Endothelial cell of hepatic sinusoid (primary cell): ENCODE results near the gene IGHMBP2.
"Not testable (repeated sequence)": the region's sequence is repeated elsewhere in the genome, so short reads cannot be mapped to it uniquely, and the experiment has no call there.

Experiments used
- in situ Hi-C: cut with HindIII; loops from 2 replicates; pipeline ENCODE4 v1.10.0; 2017; ENCODE audit warnings: low sequenced_read_pairs

Gene IGHMBP2

DNA sequence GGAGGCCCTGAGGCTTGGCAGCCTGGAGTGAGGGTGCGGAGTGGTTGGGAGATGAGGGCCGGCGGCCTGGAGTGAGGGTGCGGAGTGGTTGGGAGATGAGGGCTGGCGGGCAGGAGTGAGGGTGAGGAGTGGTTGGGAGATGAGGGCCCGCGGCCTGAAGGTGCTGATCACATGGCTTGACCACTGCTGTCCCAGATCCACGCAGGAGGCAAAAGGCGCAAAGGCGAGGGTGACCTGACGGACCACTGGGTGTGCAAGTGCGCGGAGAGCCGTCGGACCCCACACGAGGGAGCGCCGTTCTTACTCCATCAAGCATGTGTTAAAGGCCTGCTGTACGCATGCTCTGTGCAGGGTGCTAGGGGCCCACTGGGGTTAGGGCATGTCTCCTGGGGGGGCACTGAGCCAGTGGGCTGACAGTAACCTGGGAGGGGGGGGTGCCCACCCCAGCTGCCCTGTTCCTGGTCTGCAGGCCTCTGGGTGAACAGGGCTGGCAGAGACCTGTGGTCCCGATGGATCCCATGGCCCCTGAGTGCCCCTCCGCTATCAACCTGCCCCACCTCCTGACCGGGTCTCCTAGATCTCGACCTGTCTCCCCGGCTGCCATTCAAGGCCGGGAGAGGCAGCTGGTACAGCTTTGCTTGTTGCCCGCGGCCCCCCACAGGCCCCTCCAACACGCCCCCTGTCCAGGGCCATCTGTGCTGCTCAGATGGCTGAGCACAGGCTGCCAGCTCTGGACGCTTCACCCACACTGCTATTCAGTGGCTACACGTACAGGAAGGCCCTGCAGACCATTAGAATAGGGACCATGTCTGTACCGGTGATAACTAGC lies 56.0 kb downstream of the IGHMBP2 start:
- in situ Hi-C loops: no loop called here

GRCh38 chr11:68960294-68961071 lies 56.8 kb downstream of the IGHMBP2 start:
- in situ Hi-C loops: no loop called here

DNA sequence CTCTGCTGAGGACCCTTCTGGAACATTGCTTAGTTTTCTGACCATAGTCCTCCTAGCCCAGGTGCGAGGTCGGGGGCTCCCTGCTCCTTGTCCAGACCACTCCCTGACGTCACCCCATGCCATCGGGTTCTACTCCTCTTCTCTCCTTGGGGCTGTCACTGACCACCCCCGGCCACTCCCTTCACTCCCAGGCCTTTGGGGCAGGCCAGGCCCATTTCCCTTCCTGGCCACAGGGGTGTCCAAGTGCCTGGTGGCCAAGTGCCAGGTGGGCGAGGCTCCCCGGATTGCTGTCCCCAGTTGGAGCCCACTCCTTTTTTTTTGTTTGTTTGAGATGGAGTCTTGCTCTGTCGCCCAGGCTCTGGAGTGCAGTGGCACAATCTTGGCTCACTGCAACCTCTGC lies 57.6 kb downstream of the IGHMBP2 start:
- in situ Hi-C loops: no loop called here

DNA sequence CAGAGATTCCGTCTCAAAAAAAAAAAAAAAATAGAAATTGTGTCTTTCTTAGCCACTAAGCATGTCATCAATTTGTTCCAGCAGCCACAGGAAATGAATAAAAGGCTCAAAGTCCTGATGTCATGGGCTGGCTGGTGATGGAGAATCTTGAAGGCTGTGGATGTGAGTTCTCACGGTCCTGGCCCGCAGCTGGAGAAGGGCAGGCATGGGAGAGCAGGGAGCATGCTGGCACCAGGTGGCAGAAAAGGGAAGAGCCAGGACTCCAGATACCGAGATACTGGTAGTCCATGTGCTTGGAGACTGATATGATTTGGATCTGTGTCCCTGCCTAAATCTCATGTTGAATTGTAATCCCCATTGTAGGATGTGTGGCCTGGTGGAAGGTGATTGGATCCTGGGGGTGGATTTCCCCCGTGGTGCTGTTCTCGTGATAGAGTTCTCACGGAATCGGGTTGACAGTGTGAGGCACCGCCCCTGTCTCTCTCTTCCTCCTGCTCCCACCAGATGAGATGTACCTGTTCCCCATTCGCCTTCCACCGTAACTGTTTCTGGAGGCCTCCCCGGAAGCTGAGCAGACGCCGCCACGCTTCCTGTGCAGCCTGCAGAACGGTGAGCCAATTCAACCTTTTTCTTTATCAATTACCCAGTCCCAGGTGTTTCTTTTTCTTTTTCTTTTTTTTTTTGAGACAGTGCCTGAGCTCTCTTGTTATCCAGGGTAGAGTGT lies 59.0 kb downstream of the IGHMBP2 start:
- in situ Hi-C loops: no loop called here

GRCh38 chr11:68963779-68964178 lies 60.1 kb downstream of the IGHMBP2 start:
- in situ Hi-C loops: no loop called here

DNA sequence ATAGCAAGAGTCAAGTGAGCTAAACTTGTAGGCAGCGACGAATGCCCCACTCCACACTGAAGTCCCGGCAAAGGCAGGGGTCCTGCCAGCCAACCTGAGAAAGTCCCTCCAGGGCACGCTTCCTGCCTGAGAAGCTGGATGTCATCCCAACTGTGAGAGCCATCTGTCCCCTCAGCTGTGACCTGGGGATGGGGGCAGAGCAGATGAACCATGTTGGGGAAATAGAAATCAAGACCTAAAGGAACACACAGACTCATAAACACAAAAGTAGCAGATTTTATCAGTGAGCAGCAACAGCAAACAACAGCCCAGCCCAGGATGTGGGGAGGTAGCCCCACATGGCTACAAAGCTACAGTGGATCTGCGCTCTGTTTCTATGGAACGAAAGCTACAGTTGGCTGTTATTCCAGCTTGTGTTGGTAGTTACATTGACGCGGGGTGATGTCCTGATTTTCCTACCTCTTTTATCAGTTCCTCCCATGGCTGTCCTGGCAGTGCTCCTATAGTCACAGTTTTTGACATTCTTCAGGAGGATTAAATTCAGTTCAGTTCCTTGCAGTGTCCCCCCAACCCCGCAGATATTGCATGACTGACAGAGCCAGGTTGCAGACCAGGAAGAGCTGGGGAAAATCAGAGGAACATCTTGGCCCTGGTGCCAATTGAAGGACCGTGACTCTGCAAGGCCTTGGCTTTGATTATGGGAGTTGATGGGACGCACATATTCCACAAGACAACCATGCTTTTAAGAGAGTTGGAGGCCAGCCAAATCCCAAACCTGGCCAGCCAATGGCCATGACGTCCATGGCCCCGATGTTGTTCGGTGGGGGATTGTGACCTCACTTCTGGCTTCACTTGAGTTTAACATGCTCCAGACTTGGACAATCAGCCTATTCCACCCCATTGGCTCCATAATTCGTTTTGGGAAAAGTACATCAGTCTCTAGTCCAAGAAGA lies 62.5 kb downstream of the IGHMBP2 start:
- in situ Hi-C loops: no loop called here

GRCh38 chr11:68966894-68967780 lies 63.4 kb downstream of the IGHMBP2 start:
- in situ Hi-C loops: no loop called here

- in situ Hi-C loops: no loop called here
These were observed 64.9 kb downstream of the IGHMBP2 start for GRCh38 chr11:68968306-68969250.

DNA sequence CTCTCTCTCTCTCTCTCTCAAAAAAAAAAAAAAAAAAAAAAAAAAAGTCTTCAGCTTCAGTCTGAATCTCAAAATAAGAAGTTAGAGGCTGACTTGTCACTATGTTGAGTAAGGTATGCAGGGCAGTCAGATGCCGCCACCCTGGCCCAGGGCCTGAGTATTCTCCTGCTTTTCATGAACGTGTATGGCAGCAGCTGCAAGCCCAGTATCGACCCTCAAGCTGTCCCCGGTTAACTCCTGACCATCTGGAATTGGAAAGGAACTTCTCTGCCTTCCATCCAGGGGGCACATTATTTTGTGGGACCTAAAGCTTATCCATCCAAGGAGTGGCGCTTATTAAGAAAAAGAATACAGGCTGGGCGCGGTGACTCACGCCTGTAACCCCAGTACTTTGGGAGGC lies 65.7 kb downstream of the IGHMBP2 start:
- in situ Hi-C loops: no loop called here

GRCh38 chr11:68970921-68971636 lies 67.4 kb downstream of the IGHMBP2 start:
- in situ Hi-C loops: no loop called here

- in situ Hi-C loops: no loop called here
These were observed 69.5 kb downstream of the IGHMBP2 start for GRCh38 chr11:68973219-68973618.

GRCh38 chr11:68973706-68974105 lies 70.0 kb downstream of the IGHMBP2 start:
- in situ Hi-C loops: not testable (repeated sequence)

- in situ Hi-C loops: no loop called here
These were observed 70.9 kb downstream of the IGHMBP2 start for GRCh38 chr11:68974421-68975194.

DNA sequence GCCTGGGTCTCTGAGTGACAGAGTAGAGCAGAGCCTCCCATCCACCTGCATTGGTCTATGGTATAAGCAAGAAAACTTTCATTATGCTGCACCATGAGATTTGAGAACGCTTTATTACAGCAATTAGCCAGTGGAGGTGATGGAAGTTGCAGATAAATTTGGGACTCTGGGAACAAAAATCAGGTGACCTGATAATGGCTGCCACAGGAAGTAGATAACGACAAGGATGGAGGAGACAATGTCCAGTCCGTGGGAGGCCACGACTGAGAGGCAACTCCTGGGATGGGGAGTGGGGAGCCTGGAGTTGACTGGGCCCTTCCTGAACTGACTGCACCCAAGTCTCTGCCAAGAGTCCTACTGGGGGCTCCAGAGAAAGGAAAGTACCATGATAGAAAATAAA lies 72.4 kb downstream of the IGHMBP2 start:
- in situ Hi-C loops: no loop called here

DNA sequence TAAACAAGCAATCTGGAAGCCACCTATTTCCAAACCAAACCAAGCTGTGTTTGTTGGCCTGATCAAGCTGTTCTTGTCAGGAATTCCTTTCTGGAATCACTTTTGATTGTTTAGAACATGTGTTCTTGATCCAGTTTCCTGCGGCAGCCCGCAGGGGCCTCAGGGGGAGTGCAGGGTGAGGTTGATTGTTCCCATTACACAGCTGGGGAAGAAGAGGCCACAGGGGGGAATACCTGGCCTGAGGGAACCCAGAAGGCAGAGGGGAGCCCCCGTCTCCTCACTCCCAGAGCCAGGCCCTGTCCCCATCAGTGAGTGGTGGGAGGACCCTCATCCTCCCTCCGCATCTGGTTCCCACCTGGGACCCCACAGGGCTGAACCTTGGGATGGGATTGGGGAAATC lies 72.9 kb downstream of the IGHMBP2 start:
- in situ Hi-C loops: no loop called here

- in situ Hi-C loops: no loop called here
These were observed 74.3 kb downstream of the IGHMBP2 start for GRCh38 chr11:68977781-68978625.
